ENCODE measurements around the gene MPRIP. TPM values are rescaled to one million over a fixed set of nuclear protein-coding genes. Genes with fewer than 3 reads are reported as not detected.

MPRIP gene
- total RNA-seq, 1 experiment from 2014 or later, result 443 TPM

DNA sequence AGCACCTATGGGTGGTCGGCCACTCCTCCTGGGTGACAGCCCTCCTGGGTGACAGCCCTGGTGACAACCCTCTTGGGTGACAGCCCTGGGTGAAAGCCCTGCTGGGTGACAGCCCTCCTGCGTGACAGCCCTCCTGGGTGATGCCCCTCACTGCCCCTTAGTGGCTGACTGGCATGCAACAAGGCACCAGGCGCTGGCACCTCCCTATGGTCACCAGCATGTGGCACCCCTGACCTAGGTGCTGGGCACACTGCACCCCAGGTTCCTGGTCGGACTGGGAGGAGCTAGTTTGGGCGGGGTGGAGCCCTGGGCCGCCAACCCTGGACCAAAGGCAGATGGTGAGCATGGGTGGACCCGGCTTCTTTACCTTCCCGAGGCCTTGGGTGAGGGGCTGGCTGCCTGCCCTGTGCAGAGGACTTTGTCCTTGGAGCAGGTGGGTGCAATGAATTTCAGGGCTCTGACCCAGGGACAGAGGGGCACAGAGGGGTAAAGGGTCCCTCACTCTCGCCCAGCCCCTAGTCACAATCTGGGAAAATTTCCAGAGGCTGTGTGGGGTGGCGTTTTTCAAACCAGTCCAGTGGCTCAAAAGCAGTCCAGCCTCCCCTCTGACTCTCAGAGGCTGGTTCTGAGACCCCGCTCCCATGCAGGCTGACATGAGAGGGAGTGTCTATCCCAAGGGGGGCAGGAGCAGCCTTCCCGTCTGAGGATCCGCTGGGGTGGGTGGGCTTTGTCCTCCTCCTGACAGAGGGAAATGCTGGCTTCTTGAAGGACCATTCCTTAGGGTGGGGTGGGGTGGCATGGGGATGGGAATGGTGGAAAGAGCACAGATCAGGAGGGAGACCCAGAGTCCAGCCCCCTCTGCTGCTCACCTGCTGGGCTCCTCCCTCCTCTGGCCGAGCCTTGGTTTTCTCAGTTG is 44.5 kb upstream of the MPRIP start:
- Histone ChIP-seq H2AFZ (no peak overlapping the region), H3K27me3 (ENCODE audit: insufficient read depth, low read depth) (no peaks in the 10 kb centered on the region), H3K4me1 (replicated peaks; ENCODE audit: insufficient read depth) (peaks cover 4% of the 10 kb centered on the region; the same call in 1 of the 2 replicates), H3K4me2 (no peak overlapping the region), H3F3A (ENCODE audit: insufficient read depth, low read depth) (no peaks in the 10 kb centered on the region), H3K36me3 (ENCODE audit: low read depth) (no peaks in the 10 kb centered on the region), H3K79me2 (ENCODE audit: low read depth) (no peaks in the 10 kb centered on the region), H3K4me3 (no peak overlapping the region), H4K20me1 (ENCODE audit: insufficient read depth) (no peaks in the 10 kb centered on the region), H3K27ac (no peak overlapping the region), H3K9me3 (ENCODE audit: insufficient read depth, low read depth) (no peaks in the 10 kb centered on the region), H3K9me2 (ENCODE audit: insufficient read depth) (no peaks in the 10 kb centered on the region)
- ChIA-PET CTCF (interaction anchor here (0.7 kb wide), 1 partner anchor 430 kb away, joined by 3 read pairs; no protein-coding TSS in a partner anchor), POLR2A (ENCODE audit: unreplicated experiment) (interaction anchor here (0.5 kb wide), 1 partner anchor 232 kb away, joined by 3 read pairs; no protein-coding TSS in a partner anchor)
- intact Hi-C loops (cut with micrococcal nuclease; ENCODE audit: unreplicated experiment), result no loop called here
- TF ChIP-seq EZH2 (IDR thresholded peaks at IDR 0.05; ENCODE audit: low read depth), result no peak
- TF ChIP-seq, protein P1, sequence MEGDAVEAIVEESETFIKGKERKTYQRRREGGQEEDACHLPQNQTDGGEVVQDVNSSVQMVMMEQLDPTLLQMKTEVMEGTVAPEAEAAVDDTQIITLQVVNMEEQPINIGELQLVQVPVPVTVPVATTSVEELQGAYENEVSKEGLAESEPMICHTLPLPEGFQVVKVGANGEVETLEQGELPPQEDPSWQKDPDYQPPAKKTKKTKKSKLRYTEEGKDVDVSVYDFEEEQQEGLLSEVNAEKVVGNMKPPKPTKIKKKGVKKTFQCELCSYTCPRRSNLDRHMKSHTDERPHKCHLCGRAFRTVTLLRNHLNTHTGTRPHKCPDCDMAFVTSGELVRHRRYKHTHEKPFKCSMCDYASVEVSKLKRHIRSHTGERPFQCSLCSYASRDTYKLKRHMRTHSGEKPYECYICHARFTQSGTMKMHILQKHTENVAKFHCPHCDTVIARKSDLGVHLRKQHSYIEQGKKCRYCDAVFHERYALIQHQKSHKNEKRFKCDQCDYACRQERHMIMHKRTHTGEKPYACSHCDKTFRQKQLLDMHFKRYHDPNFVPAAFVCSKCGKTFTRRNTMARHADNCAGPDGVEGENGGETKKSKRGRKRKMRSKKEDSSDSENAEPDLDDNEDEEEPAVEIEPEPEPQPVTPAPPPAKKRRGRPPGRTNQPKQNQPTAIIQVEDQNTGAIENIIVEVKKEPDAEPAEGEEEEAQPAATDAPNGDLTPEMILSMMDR (conservative IDR thresholded peaks at IDR 0.05), result peak; percentile 49; the same call in 1 of the 2 replicates
- no peak for DNase-seq
- no TSS peak for BruUV-seq (replicated peaks)

DNA sequence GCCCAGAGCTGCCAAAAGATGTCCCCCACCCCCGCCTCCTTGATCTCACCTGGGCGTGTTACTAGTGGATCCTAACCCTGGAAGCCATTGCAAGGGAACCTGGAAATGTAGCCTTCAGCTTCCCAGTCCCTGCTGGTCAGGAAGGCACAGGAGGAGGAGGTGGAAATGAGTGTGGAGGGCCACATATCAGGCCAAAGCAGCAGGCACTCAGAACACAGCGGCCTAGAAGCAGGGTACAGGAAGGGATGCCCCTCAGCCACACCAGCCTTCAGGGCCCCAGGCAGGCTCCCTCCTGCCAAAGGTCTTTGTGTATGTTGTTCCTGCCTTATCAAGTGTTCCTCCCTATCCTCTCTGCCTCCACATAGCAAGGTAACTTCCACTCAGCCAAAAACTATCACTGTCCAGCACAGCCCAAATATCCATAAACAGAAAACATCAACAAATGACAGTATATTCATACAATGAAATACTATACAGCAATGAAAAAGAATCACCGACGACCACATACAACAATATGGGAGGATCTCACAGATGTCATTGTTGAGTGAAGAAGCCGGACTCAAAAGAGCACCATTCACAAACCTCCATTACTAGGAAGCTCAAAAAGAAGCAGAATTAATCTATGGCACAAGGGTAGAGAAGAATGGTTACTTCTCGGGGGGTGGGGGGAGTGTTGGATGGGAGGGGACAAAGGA is 42.2 kb upstream of the MPRIP start:
- BruUV-seq (replicated peaks), result no TSS peak
- Histone ChIP-seq H3K79me2 (ENCODE audit: low read depth) (no peaks in the 10 kb centered on the region), H3F3A (ENCODE audit: insufficient read depth, low read depth) (no peaks in the 10 kb centered on the region), H3K27me3 (ENCODE audit: insufficient read depth, low read depth) (no peaks in the 10 kb centered on the region), H3K36me3 (ENCODE audit: low read depth) (no peaks in the 10 kb centered on the region), H2AFZ (no peak overlapping the region), H3K4me1 (replicated peaks; ENCODE audit: insufficient read depth) (peaks cover 4% of the 10 kb centered on the region; the same call in 1 of the 2 replicates), H3K9me2 (ENCODE audit: insufficient read depth) (no peaks in the 10 kb centered on the region), H3K27ac (no peak overlapping the region), H3K4me2 (no peak overlapping the region), H3K9me3 (ENCODE audit: insufficient read depth, low read depth) (no peaks in the 10 kb centered on the region), H4K20me1 (ENCODE audit: insufficient read depth) (no peaks in the 10 kb centered on the region), H3K4me3 (no peak overlapping the region)
- POLR2A ChIA-PET (ENCODE audit: unreplicated experiment), result no interaction called here
- no peak for DNase-seq
- no peak for TF ChIP-seq EZH2 (IDR thresholded peaks at IDR 0.05; ENCODE audit: low read depth)
- TF ChIP-seq, protein P1 (conservative IDR thresholded peaks at IDR 0.05), result no peak
- intact Hi-C loops (cut with micrococcal nuclease; ENCODE audit: unreplicated experiment), result no loop called here
- CTCF ChIA-PET, result interaction anchor here (0.6 to 0.7 kb wide), 2 partner anchors 47 to 120 kb away, joined by 3 read pairs; no protein-coding TSS in a partner anchor

DNA sequence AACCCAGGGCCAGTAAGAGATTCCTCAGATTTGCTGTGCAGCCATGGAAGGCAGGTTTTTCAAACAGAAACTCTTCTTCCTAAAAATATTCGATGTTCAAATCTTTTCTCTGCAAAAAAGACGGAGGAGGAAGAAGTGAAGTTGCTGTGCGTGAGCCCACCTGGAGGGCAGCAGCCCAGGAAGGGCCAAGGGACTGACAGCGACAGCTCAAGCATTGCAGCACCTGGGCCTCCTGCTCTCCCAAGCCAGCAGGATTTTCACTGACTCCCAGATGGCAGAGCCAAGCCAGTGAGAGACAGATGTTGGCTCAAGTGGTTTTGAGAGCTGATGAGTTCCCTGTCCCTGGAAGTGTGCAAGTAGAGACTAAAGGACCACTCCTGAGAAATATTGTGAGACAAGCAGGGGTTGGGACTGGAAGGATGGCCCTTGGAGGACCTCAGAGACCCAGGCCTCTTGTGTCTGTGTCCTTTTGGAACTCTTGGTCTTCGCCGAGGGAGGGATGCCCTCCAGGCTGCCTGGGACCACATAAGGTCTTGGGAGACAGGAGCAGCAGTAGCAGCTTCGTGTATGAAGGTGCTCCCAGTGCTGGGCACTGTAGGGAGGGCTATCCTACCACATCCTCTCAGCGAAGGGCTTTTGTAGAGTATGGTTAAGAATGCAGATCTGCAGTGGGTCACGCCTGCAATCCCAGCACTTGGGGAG is 41.0 kb upstream of the MPRIP start:
- DNase-seq, result no peak
- BruUV-seq (replicated peaks), result no TSS peak
- CTCF ChIA-PET, result no interaction called here
- intact Hi-C loops (cut with micrococcal nuclease; ENCODE audit: unreplicated experiment), result loop anchor here (1.0 kb wide), 1 partner anchor 312 kb away; no protein-coding TSS in a partner anchor
- Histone ChIP-seq H3K9me3 (ENCODE audit: insufficient read depth, low read depth) (no peaks in the 10 kb centered on the region), H3K4me3 (no peak overlapping the region), H3K9me2 (ENCODE audit: insufficient read depth) (no peaks in the 10 kb centered on the region), H3K79me2 (ENCODE audit: low read depth) (no peaks in the 10 kb centered on the region), H3K36me3 (ENCODE audit: low read depth) (no peaks in the 10 kb centered on the region), H3K4me2 (peak overlapping the region; percentile 70; the same call in 1 of the 2 replicates), H3K27me3 (ENCODE audit: insufficient read depth, low read depth) (no peaks in the 10 kb centered on the region), H2AFZ (no peak overlapping the region), H3F3A (ENCODE audit: insufficient read depth, low read depth) (no peaks in the 10 kb centered on the region), H4K20me1 (ENCODE audit: insufficient read depth) (no peaks in the 10 kb centered on the region), H3K4me1 (replicated peaks; ENCODE audit: insufficient read depth) (peaks cover 4% of the 10 kb centered on the region; the same call in 1 of the 2 replicates), H3K27ac (no peak overlapping the region)
- TF ChIP-seq, protein P1 (conservative IDR thresholded peaks at IDR 0.05), result no peak
- no peak for TF ChIP-seq EZH2 (IDR thresholded peaks at IDR 0.05; ENCODE audit: low read depth)
- POLR2A ChIA-PET (ENCODE audit: unreplicated experiment), result no interaction called here

Data from PC-9 (cell line).